ENCODE results near the gene CEP104.

GRCh38 chr1:3785045-3785444 lies 72.0 kb downstream of the CEP104 start:
- TF ChIP-seq POLR2A (IDR thresholded peaks at IDR 0.05), result no peak
- TF ChIP-seq, protein P1, sequence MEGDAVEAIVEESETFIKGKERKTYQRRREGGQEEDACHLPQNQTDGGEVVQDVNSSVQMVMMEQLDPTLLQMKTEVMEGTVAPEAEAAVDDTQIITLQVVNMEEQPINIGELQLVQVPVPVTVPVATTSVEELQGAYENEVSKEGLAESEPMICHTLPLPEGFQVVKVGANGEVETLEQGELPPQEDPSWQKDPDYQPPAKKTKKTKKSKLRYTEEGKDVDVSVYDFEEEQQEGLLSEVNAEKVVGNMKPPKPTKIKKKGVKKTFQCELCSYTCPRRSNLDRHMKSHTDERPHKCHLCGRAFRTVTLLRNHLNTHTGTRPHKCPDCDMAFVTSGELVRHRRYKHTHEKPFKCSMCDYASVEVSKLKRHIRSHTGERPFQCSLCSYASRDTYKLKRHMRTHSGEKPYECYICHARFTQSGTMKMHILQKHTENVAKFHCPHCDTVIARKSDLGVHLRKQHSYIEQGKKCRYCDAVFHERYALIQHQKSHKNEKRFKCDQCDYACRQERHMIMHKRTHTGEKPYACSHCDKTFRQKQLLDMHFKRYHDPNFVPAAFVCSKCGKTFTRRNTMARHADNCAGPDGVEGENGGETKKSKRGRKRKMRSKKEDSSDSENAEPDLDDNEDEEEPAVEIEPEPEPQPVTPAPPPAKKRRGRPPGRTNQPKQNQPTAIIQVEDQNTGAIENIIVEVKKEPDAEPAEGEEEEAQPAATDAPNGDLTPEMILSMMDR (IDR thresholded peaks at IDR 0.05), result no peak

Measured in heart left ventricle (tissue), 13 donors.